GM12874 (cell line): ENCODE results near the gene AP1S1.

Source experiments
- TF ChIP-seq, protein P1 (sequence below): IDR thresholded peaks from 2 replicates; pipeline ENCODE4 v1.5.1; 2011; ENCODE audit warnings: low read depth, mild to moderate bottlenecking, control low read depth, low read length, moderate library complexity; ENCODE audit not compliant: insufficient read depth

The AP1S1 gene

DNA sequence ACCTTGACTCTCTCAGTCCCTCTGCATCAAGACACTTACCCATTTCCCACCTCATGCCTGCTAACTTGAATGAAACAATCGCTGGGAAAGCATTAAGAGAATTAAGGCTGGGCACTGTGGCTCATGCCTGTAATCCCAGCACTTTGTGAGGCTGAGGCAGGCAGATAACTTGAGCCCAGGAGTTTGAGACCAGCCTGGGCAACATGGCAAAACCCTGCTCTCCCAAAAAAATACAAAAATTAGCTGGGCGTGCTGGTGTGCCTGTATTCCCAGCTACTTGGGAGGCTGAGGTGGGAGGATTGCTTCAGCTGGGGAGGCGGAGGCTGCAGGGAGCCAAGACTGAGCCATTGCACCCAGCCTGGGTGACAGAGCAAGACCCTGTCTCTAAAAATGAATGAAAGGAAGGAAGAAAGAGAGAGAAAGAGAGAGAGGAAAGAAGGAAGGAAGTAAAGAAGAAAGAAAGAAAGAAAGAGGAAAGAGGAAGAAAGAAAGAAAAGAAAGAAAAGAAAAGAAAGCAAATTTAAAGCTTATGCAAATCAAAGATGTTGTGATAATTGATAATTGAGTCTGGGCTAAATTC, 26.7 kb upstream of the AP1S1 start:
- TF ChIP-seq, protein P1, sequence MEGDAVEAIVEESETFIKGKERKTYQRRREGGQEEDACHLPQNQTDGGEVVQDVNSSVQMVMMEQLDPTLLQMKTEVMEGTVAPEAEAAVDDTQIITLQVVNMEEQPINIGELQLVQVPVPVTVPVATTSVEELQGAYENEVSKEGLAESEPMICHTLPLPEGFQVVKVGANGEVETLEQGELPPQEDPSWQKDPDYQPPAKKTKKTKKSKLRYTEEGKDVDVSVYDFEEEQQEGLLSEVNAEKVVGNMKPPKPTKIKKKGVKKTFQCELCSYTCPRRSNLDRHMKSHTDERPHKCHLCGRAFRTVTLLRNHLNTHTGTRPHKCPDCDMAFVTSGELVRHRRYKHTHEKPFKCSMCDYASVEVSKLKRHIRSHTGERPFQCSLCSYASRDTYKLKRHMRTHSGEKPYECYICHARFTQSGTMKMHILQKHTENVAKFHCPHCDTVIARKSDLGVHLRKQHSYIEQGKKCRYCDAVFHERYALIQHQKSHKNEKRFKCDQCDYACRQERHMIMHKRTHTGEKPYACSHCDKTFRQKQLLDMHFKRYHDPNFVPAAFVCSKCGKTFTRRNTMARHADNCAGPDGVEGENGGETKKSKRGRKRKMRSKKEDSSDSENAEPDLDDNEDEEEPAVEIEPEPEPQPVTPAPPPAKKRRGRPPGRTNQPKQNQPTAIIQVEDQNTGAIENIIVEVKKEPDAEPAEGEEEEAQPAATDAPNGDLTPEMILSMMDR, result no peak

DNA sequence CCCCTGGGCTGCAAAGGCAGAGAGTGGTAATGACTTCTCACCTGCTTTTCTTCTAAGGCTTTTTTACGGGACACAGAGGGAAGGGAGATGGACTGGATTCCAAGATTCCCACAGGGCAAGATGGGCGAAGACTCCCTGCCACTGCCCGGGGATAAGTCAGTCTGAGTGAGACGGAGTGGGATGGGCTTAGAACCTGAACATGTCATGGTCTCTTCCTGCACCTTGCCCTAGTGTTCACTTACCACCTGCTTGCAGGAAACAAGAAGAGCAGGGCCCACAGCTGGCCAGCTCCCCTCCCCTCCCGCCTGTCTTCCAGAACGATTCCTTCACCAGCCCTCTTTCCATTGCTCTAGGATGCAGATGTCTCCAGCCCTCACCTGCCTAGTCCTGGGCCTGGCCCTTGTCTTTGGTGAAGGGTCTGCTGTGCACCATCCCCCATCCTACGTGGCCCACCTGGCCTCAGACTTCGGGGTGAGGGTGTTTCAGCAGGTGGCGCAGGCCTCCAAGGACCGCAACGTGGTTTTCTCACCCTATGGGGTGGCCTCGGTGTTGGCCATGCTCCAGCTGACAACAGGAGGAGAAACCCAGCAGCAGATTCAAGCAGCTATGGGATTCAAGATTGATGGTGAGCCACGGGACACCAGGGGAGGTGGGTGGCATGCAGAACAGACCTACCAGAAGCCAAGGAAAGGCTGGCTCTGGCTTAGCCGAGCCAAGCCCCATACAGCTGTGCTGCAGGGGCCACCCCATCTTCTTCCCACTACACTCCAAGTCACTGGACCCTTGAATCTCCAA, 26.0 kb upstream of the AP1S1 start:
- TF ChIP-seq, protein P1, result no peak

DNA sequence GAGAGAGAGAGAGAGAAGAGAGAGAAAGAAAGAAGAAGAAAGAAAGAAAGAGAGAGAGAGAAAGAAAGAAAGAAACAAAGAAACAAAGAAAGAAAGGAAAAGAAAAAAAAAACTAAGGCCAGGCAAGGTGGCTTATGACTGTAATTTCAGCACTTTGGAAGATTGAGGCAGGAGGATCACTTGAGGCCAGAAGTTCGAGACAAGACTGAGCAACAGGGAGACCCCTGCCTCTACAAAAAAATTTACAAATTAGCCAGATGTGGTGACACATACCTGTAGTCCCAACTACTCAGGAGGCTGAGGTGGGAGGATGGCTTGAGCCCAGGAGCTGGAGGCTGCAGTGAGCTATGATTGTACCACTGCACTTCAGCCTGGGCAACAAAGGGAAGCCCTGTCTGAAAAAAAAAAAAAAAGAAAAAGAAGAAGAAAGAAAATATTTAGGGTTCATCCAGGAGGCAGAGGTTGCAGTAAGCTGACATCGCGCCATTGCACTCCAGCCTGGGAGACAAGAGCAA, 24.6 kb upstream of the AP1S1 start:
- TF ChIP-seq, protein P1, result no peak

DNA sequence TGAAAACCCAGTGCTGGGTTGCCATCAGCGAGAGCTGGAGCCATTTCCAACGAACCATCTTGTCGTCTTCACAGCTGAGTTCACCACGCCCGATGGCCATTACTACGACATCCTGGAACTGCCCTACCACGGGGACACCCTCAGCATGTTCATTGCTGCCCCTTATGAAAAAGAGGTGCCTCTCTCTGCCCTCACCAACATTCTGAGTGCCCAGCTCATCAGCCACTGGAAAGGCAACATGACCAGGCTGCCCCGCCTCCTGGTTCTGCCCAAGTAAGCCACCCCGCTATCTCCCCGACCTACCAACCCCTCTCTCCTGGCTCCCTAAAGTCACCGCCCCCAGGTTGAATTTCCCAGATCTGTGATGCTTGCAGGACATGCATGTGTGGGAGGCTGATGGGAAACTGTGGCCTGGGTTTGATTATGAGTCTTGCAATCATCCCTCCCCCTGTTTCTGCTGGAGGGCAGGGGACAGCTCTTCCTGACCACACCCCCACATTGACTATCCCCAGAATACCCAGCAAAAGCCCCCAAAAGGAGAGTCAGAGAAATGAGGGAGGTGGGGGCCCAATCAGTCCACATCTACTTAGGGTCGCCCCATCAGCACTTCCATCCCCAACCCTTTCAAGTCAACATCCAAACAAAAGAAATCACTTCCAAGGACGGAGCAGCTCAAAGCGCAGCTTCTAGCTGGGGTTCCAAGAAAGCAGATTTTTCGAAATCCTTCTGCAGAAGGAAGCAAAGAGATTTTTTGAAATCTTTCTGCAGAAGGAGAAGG, 20.5 kb upstream of the AP1S1 start:
- TF ChIP-seq, protein P1, result no peak

DNA sequence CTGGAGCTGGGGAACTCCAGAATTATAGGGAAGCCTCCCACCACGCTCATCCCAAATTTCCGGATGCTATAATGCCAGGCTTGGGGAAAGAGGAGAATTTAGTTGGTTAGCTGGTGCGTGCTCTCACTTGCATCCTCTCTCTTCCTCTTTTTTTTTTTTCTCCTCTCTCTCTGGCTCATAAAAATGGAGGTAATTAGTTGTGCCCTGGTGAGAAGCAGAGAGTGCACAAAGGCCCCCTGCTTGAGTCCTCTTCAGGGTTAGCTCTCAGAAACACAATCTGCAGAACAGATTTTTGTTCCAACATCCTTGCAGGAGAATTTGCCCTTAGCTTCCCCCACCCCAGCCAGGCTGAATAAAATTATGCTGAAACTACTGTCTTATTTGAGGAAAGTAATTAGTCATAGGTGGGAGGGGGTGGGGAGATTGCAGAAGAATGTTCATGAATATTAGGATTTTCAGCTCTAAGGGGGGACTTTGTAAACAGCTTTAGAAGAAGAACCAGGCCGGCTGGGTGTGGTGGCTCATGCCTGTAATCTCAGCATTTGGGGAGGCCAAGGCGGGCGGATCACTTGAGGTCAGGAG, 19.8 kb upstream of the AP1S1 start:
- TF ChIP-seq, protein P1, result no peak

DNA sequence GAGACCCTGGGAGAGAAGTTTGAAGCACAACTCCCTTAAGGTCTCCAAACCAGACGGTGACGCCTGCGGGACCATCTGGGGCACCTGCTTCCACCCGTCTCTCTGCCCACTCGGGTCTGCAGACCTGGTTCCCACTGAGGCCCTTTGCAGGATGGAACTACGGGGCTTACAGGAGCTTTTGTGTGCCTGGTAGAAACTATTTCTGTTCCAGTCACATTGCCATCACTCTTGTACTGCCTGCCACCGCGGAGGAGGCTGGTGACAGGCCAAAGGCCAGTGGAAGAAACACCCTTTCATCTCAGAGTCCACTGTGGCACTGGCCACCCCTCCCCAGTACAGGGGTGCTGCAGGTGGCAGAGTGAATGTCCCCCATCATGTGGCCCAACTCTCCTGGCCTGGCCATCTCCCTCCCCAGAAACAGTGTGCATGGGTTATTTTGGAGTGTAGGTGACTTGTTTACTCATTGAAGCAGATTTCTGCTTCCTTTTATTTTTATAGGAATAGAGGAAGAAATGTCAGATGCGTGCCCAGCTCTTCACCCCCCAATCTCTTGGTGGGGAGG, 16.5 kb upstream of the AP1S1 start:
- TF ChIP-seq, protein P1, result no peak
